Measurements from ENCODE around the gene MB. TPM values are rescaled to one million over a fixed set of nuclear protein-coding genes. Genes with fewer than 3 reads are reported as not detected.

Gene MB
- total and polyA plus RNA-seq, 9 of the 15 experiments (the other 6 are each of a cell fraction or from before 2014, with no cell fraction given) = not detected

DNA sequence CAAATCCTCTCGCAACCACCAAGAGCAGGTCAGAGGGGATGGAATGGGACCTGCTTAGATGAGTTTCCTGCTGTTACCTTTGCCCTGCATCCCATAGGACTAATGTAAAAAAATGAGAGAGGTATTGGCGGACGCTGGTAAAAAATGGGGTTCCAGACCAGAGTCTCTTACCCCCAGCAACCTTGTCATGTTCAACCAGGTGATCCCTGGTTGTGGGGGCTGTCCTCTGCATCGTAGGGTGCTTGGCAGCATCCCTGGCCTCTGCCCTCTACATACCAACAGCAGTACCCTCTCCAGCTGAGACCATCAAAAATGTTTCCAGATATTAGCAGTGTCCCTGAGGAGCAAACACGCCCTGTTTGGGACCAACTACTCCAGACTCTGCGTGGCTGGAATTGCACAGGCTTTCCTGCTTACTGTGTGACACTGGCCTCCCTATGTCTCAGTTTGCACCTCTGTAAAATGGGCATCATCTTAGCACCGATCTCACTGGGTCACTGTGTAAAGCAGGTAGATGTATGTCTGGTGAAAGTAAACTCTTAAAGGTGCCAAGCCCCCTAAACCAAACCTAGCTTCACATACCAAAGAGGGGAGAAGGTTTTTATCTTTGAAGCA lies 32.6 kb upstream of the MB start:
- ChIA-PET CTCF (ENCODE audit: low intra/inter-chr PET ratio) (no interaction called here), POLR2A (interaction anchor here (0.7 kb wide), 1 partner anchor 434 kb away, joined by 3 read pairs; no protein-coding TSS in a partner anchor)
- 58% methylated on average over 5 of the region's 7 CpGs for WGBS (ENCODE audit: insufficient coverage, low coverage, missing lambda C conversion rate)
- Histone ChIP-seq H3K4me1 (replicated peaks in 1 of 2; ENCODE audit: control insufficient read depth in 2 of 2, insufficient read depth in 2 of 2, low read length in 2 of 2) (peaks cover 0 to 2% of the 10 kb centered on the region in 2 experiments; a peak in 3 of 5 replicates), H3K27me3 (ENCODE audit: control insufficient read depth in 2 of 2, insufficient read depth in 2 of 2, low read length in 2 of 2) (no peaks in the 10 kb centered on the region), H3K4me2 (ENCODE audit: insufficient read depth, low read length) (no peak overlapping the region), H4K20me1 (replicated peaks; ENCODE audit: control insufficient read depth, insufficient read depth, low read length) (no peaks in the 10 kb centered on the region), H3K9ac (ENCODE audit: insufficient read depth in 1 of 2, low read depth in 2 of 2, low read length in 2 of 2) (no peak overlapping the region), H3K79me2 (ENCODE audit: control insufficient read depth, insufficient read depth, low read length) (no peaks in the 10 kb centered on the region), H3K9me3 (replicated peaks; ENCODE audit: control insufficient read depth, insufficient read depth, low read depth, low read length) (no peaks in the 10 kb centered on the region), H2AFZ (ENCODE audit: low read depth, low read length) (no peak overlapping the region), H3K9me1 (ENCODE audit: control insufficient read depth, insufficient read depth, low read length) (no peaks in the 10 kb centered on the region), H3K27ac (ENCODE audit: extremely low read depth, low read depth, low read length) (no peak overlapping the region), H3K36me3 (ENCODE audit: control insufficient read depth, insufficient read depth, low read length) (no peaks in the 10 kb centered on the region), H3K4me3 (no peak overlapping the region)
- TF ChIP-seq CBX1 (IDR thresholded peaks at IDR 0.05; ENCODE audit: low read depth) = peak; percentile 37; the same call in 1 of the 2 replicates
- TF ChIP-seq, protein P1, sequence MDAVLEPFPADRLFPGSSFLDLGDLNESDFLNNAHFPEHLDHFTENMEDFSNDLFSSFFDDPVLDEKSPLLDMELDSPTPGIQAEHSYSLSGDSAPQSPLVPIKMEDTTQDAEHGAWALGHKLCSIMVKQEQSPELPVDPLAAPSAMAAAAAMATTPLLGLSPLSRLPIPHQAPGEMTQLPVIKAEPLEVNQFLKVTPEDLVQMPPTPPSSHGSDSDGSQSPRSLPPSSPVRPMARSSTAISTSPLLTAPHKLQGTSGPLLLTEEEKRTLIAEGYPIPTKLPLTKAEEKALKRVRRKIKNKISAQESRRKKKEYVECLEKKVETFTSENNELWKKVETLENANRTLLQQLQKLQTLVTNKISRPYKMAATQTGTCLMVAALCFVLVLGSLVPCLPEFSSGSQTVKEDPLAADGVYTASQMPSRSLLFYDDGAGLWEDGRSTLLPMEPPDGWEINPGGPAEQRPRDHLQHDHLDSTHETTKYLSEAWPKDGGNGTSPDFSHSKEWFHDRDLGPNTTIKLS (IDR thresholded peaks at IDR 0.05; ENCODE audit: borderline replicate concordance, low read depth) = no peak
- TF ChIP-seq RBM25 (IDR thresholded peaks at IDR 0.05; ENCODE audit: low read depth, low read length, severe bottlenecking) = peak; percentile 86
- 0 out of 4 replicates have a peak, but pooled peaks of 1 of the 2 experiments have one; percentile 29 for TF ChIP-seq RCOR1 (IDR thresholded peaks at IDR 0.05; ENCODE audit: borderline replicate concordance in 1 of 2, low read depth in 2 of 2, low read length in 2 of 2)
- peak; percentile 61; the same call in 1 of the 2 replicates for TF ChIP-seq BCOR (IDR thresholded peaks at IDR 0.05)
- TF ChIP-seq TAF1 (IDR thresholded peaks at IDR 0.05; ENCODE audit: control insufficient read depth, extremely low read depth, insufficient read depth, low read length, severe bottlenecking) = no peak
- no TSS peak for BruUV-seq (replicated peaks)
- FAIRE-seq (no peak), ATAC-seq (no peak), DNase-seq (ENCODE audit: extremely low read depth in 1 of 4, low spot score in 3 of 4) (no peak)
- in situ Hi-C loops (cut with MboI) (no loop called here), intact Hi-C loops (cut with micrococcal nuclease) (no loop called here)
